ENCODE measurements around the gene SPEM3.

The SPEM3 gene

DNA sequence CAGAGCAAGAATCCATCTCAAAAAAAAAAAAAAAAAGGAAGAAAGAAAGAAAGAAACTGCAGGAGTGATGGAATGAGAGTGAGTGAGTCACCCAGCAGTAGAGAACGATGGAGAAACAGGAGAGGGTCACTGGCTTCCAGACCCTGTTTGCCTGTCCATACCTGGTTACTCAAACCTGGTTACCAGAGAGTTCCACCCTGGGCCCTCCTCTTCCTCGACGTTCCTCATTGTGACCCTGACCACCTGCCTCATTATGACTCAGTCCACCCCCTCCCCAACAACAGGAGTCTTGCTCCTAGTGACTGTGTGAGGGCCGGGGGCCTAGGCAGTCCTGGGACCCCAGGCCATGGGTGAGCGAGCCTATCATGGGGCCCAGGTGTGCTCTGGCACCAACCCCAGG lies at the start of gene SPEM3:
Gene SPEM3, plus strand, starts transcription at position 301 of the 400 bp plus-strand sequence. Its CDS starts 46 bp downstream, at position 347.
- Histone ChIP-seq H3F3A (ENCODE audit: low read depth) (no peaks in the 10 kb centered on the region), H3K9ac (ENCODE audit: low read depth, low read length, poor library complexity, severe bottlenecking) (no peak within 1 kb of the TSS), H3K4me2 (ENCODE audit: low read depth, low read length, poor library complexity, severe bottlenecking) (no peak within 1 kb of the TSS), H3K4me1 (ENCODE audit: insufficient read depth, low read length, poor library complexity, severe bottlenecking) (no peaks in the 10 kb centered on the region), H3K36me3 (ENCODE audit: insufficient read depth, low read length) (no peaks in the 10 kb centered on the region), H2AFZ (ENCODE audit: low read length) (no peak within 1 kb of the TSS), H3K27me3 (ENCODE audit: insufficient read depth, low read length, poor library complexity, severe bottlenecking) (no peaks in the 10 kb centered on the region), H3K9me2 (replicated peaks; ENCODE audit: low read depth, low read length) (no peaks in the 10 kb centered on the region), H4K20me1 (ENCODE audit: insufficient read depth, low read length, poor library complexity, severe bottlenecking) (no peaks in the 10 kb centered on the region), H3K79me2 (ENCODE audit: insufficient read depth, low read length) (no peaks in the 10 kb centered on the region), H3K4me3 (ENCODE audit: low read length, poor library complexity, severe bottlenecking) (no peak within 1 kb of the TSS), H3K9me3 (ENCODE audit: insufficient read depth, low read depth, low read length) (no peaks in the 10 kb centered on the region)
- no peak for TF ChIP-seq EZH2phosphoT487 (IDR thresholded peaks at IDR 0.05; ENCODE audit: borderline replicate concordance)
- TF ChIP-seq, protein P1, sequence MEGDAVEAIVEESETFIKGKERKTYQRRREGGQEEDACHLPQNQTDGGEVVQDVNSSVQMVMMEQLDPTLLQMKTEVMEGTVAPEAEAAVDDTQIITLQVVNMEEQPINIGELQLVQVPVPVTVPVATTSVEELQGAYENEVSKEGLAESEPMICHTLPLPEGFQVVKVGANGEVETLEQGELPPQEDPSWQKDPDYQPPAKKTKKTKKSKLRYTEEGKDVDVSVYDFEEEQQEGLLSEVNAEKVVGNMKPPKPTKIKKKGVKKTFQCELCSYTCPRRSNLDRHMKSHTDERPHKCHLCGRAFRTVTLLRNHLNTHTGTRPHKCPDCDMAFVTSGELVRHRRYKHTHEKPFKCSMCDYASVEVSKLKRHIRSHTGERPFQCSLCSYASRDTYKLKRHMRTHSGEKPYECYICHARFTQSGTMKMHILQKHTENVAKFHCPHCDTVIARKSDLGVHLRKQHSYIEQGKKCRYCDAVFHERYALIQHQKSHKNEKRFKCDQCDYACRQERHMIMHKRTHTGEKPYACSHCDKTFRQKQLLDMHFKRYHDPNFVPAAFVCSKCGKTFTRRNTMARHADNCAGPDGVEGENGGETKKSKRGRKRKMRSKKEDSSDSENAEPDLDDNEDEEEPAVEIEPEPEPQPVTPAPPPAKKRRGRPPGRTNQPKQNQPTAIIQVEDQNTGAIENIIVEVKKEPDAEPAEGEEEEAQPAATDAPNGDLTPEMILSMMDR (conservative IDR thresholded peaks at IDR 0.05; ENCODE audit: low read length): no peak

DNA sequence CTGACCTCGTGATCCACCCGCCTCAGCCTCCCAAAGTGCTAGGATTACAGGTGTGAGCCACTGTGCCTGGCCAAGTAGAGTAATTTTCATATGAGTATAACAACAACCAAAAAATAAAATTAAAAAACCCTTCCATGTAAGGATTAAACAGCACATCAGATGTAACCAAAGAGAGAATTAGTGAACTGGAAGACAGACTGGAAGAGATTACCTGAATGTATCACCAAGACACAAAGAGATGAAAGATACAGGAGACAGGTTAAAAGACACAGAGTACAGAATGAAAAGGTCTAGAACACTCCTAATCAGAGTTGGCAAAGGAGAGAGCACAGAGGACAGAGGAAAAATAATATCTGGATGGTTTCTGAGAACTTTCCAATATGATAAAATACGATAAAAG lies 49.5 kb upstream of the SPEM3 start:
- H3K4me2 ChIP-seq (ENCODE audit: low read depth, low read length, poor library complexity, severe bottlenecking): no peak overlapping the region
- H3K4me3 ChIP-seq (ENCODE audit: low read length, poor library complexity, severe bottlenecking): no peak overlapping the region
- H3F3A ChIP-seq (ENCODE audit: low read depth): no peaks in the 10 kb centered on the region
- no peak for TF ChIP-seq EZH2phosphoT487 (IDR thresholded peaks at IDR 0.05; ENCODE audit: borderline replicate concordance)
- TF ChIP-seq, protein P1 (conservative IDR thresholded peaks at IDR 0.05; ENCODE audit: low read length): no peak
- no peaks in the 10 kb centered on the region for H3K9me2 ChIP-seq (replicated peaks; ENCODE audit: low read depth, low read length)
- H3K4me1 ChIP-seq (ENCODE audit: insufficient read depth, low read length, poor library complexity, severe bottlenecking): no peaks in the 10 kb centered on the region
- H3K27me3 ChIP-seq (ENCODE audit: insufficient read depth, low read length, poor library complexity, severe bottlenecking): no peaks in the 10 kb centered on the region
- no peaks in the 10 kb centered on the region for H4K20me1 ChIP-seq (ENCODE audit: insufficient read depth, low read length, poor library complexity, severe bottlenecking)
- H3K79me2 ChIP-seq (ENCODE audit: insufficient read depth, low read length): no peaks in the 10 kb centered on the region
- no peaks in the 10 kb centered on the region for H3K9me3 ChIP-seq (ENCODE audit: insufficient read depth, low read depth, low read length)
- no peak overlapping the region for H3K9ac ChIP-seq (ENCODE audit: low read depth, low read length, poor library complexity, severe bottlenecking)
- no peaks in the 10 kb centered on the region for H3K36me3 ChIP-seq (ENCODE audit: insufficient read depth, low read length)
- H2AFZ ChIP-seq (ENCODE audit: low read length): no peak overlapping the region

DNA sequence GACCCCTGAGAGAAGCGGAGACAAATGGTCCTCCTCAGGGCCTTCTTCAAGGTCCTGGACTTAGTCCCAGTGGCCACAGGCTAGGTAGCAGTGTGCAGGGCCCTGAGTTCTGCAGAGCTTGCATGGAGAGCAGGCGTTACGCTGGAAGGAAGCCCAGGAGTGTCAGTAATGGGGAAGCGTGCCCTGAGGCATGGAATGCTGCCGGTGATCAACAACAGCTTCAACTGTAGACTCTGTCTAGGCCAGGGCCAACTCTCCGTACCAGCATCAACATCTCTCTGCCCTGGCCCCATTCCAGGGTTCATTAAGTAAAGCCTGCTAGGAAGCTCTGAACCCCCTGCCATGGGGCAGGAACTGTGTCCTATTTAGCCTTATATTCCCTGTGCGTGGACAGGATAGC lies 48.3 kb upstream of the SPEM3 start:
- Histone ChIP-seq H3K4me1 (ENCODE audit: insufficient read depth, low read length, poor library complexity, severe bottlenecking) (no peaks in the 10 kb centered on the region), H3K9me3 (ENCODE audit: insufficient read depth, low read depth, low read length) (no peaks in the 10 kb centered on the region), H3K9me2 (replicated peaks; ENCODE audit: low read depth, low read length) (no peaks in the 10 kb centered on the region), H3K79me2 (ENCODE audit: insufficient read depth, low read length) (no peaks in the 10 kb centered on the region), H3F3A (ENCODE audit: low read depth) (no peaks in the 10 kb centered on the region), H3K36me3 (ENCODE audit: insufficient read depth, low read length) (no peaks in the 10 kb centered on the region), H3K27me3 (ENCODE audit: insufficient read depth, low read length, poor library complexity, severe bottlenecking) (no peaks in the 10 kb centered on the region), H3K4me3 (ENCODE audit: low read length, poor library complexity, severe bottlenecking) (no peak overlapping the region), H4K20me1 (ENCODE audit: insufficient read depth, low read length, poor library complexity, severe bottlenecking) (no peaks in the 10 kb centered on the region), H3K4me2 (ENCODE audit: low read depth, low read length, poor library complexity, severe bottlenecking) (no peak overlapping the region), H2AFZ (ENCODE audit: low read length) (no peak overlapping the region), H3K9ac (ENCODE audit: low read depth, low read length, poor library complexity, severe bottlenecking) (no peak overlapping the region)
- TF ChIP-seq EZH2phosphoT487 (IDR thresholded peaks at IDR 0.05; ENCODE audit: borderline replicate concordance): no peak
- TF ChIP-seq, protein P1 (conservative IDR thresholded peaks at IDR 0.05; ENCODE audit: low read length): no peak
